ENCODE measurements around the gene UPF2. TPM values are rescaled to one million over a fixed set of nuclear protein-coding genes. Genes with fewer than 3 reads are reported as not detected.
"Not testable (repeated sequence)": the region's sequence is repeated elsewhere in the genome, so short reads cannot be mapped to it uniquely, and the experiment has no call there.

Gene UPF2
- total and polyA plus RNA-seq, 2 of the 4 experiments (the other 2 are of a cell fraction): 9.2 to 14.3 TPM

- H3K56ac ChIP-seq (ENCODE audit: extremely low read depth, insufficient read depth, low read length); dilution Hi-C loops (cut with HindIII; ENCODE audit: low sequenced_read_pairs, unreplicated experiment); intact Hi-C loops (cut with micrococcal nuclease); CTCF ChIA-PET; H2BK15ac ChIP-seq (ENCODE audit: low read depth, low read length); H3K4ac ChIP-seq (ENCODE audit: low read depth, low read length); DNase-seq; H2BK120ac ChIP-seq (ENCODE audit: low read depth, low read length); H3K9ac ChIP-seq (ENCODE audit: low read depth, low read length); H4K91ac ChIP-seq (ENCODE audit: insufficient read depth, low read depth, low read length); H3K4me1 ChIP-seq (ENCODE audit: control insufficient read depth, insufficient read depth, low read length); H4K8ac ChIP-seq (ENCODE audit: low read depth in 2 of 2, low read length in 2 of 2); H2BK5ac ChIP-seq (ENCODE audit: low read depth, low read length, poor library complexity, severe bottlenecking); H4K5ac ChIP-seq (ENCODE audit: low read depth, low read length); in situ Hi-C loops (cut with MboI; ENCODE audit: low sequenced_read_pairs); H4K20me1 ChIP-seq (ENCODE audit: insufficient read depth, low read length); H3K27me3 ChIP-seq (ENCODE audit: control insufficient read depth, insufficient read depth, low read length); ATAC-seq (ENCODE audit: low read depth); H3K36me3 ChIP-seq (ENCODE audit: control insufficient read depth, insufficient read depth, low read length); H2BK20ac ChIP-seq (ENCODE audit: low read depth, low read length); H3K23ac ChIP-seq (ENCODE audit: low read depth, low read length); H3K14ac ChIP-seq (replicated peaks; ENCODE audit: low read depth, low read length); H3K18ac ChIP-seq (ENCODE audit: low read depth, low read length); POLR2A ChIA-PET (ENCODE audit: unreplicated experiment); H2AK9ac ChIP-seq (replicated peaks; ENCODE audit: low read depth, low read length, poor library complexity); H3K4me2 ChIP-seq (ENCODE audit: low read depth, low read length); BruUV-seq (replicated peaks); H3K4me3 ChIP-seq (ENCODE audit: insufficient read depth, low read depth, low read length); H2AFZ ChIP-seq (replicated peaks; ENCODE audit: low read length, poor library complexity); H2AK5ac ChIP-seq (ENCODE audit: low read depth, low read length); H3K27ac ChIP-seq (ENCODE audit: insufficient read depth, low read length); H3K9me3 ChIP-seq (ENCODE audit: control insufficient read depth, insufficient read depth, low read length): not testable (repeated sequence)
- Histone ChIP-seq H3K9me1 (ENCODE audit: insufficient read depth, low read length) (peaks cover 12% of the 10 kb centered on the region; the same call in 1 of the 2 replicates), H3K79me1 (ENCODE audit: low read depth in 1 of 2, low read length in 2 of 2) (peaks cover 19 to 40% of the 10 kb centered on the region in 2 experiments)
- WGBS, 2 experiments (ENCODE audit: extremely low coverage in 2 of 2, insufficient read length in 1 of 2): 91% methylated on average over 6 of the region's 15 CpGs; no CpG with 5 or more reads in 1 of the 2 experiments
Observed at GRCh38 chr10:12071441-12071840, 28.8 kb upstream of the UPF2 start.
